HepG2 (cell line): ENCODE data around the gene TNP2. TPM values are rescaled to one million over a fixed set of nuclear protein-coding genes. Genes with fewer than 3 reads are reported as not detected.

Experiments
- AGO1 ChIP-seq: fragments of 200-400 bp; formaldehyde crosslinking; IDR thresholded peaks from 2 replicates; pipeline ENCODE4 v1.6.1; 2017; ENCODE audit warnings: mild to moderate bottlenecking, low read depth, low read length, moderate library complexity; ENCODE audit not compliant: poor library complexity, severe bottlenecking
- ATF7 ChIP-seq, 2 experiments: fragments of 450-650 bp in 1 of 2; sonication (generic) in 1 of 2; formaldehyde crosslinking in 1 of 2; IDR thresholded peaks; 2 replicates each; pipeline versions ENCODE4 v1.4.0 to v1.6.1; 2016 to 2020; ENCODE audit warnings: antibody characterized with exemption in 1 of 2, mild to moderate bottlenecking in 1 of 2, missing genetic modification reagents in 1 of 2
- BHLHE40 ChIP-seq: IDR thresholded peaks from 2 replicates; pipeline ENCODE4 v1.6.1; 2011; ENCODE audit warnings: low read length, improper control_type of control experiment
- CREB1 ChIP-seq, 2 experiments: fragments of 450-650 bp in 1 of 2; IDR thresholded peaks; 2 replicates each; pipeline ENCODE4 v1.6.1; 2016 to 2017; ENCODE audit warnings: control low read depth in 1 of 2, mild to moderate bottlenecking in 1 of 2, missing compliant biosample characterization in 1 of 2, missing genetic modification characterization in 1 of 2
- MEIS1 ChIP-seq: sonication (generic); formaldehyde crosslinking; IDR thresholded peaks from 2 replicates; pipeline ENCODE4 v1.9.0; 2021; ENCODE audit warnings: mild to moderate bottlenecking, missing genetic modification reagents, moderate library complexity, borderline replicate concordance
- MIER2 ChIP-seq: IDR thresholded peaks from 2 replicates; pipeline ENCODE4 v1.6.1; 2016; ENCODE audit warnings: missing biosample characterization, missing genetic modification reagents
- NFIB ChIP-seq: sonication (generic); formaldehyde crosslinking; IDR thresholded peaks from 2 replicates; pipeline ENCODE4 v1.9.0; 2021; ENCODE audit warnings: missing genetic modification reagents, mild to moderate bottlenecking, borderline replicate concordance
- NRL ChIP-seq: sonication (generic); formaldehyde crosslinking; IDR thresholded peaks from 2 replicates; pipeline ENCODE4 v1.5.0; 2020; ENCODE audit warnings: missing genetic modification reagents, mild to moderate bottlenecking, moderate library complexity, borderline replicate concordance
- PCBP1 ChIP-seq: fragments of 200-400 bp; formaldehyde crosslinking; IDR thresholded peaks from 2 replicates; pipeline ENCODE4 v1.6.1; 2017; ENCODE audit warnings: mild to moderate bottlenecking, low read depth, low read length, borderline replicate concordance
- RELA ChIP-seq: sonication (generic); formaldehyde crosslinking; IDR thresholded peaks from 2 replicates; pipeline ENCODE4 v1.4.0; 2020; ENCODE audit warnings: missing genetic modification reagents
- SETDB1 ChIP-seq: sonication (generic); formaldehyde crosslinking; IDR thresholded peaks from 2 replicates; pipeline ENCODE4 v1.5.1; 2020; ENCODE audit warnings: missing genetic modification reagents, mild to moderate bottlenecking, borderline replicate concordance
- SP5 ChIP-seq: IDR thresholded peaks from 2 replicates; pipeline ENCODE4 v1.6.1; 2016; ENCODE audit warnings: low read depth, borderline replicate concordance
- SRSF4 ChIP-seq: fragments of 200-400 bp; formaldehyde crosslinking; IDR thresholded peaks from one replicate; pipeline ENCODE4 v1.6.1; 2018; ENCODE audit warnings: mild to moderate bottlenecking, low read depth, low read length, moderate library complexity; ENCODE audit not compliant: poor library complexity, severe bottlenecking
- ZFP37 ChIP-seq: sonication (generic); formaldehyde crosslinking; IDR thresholded peaks from 2 replicates; pipeline ENCODE4 v1.4.0; 2020; ENCODE audit warnings: missing genetic modification reagents, borderline replicate concordance
- ZNF124 ChIP-seq: sonication (generic); formaldehyde crosslinking; IDR thresholded peaks from 2 replicates; pipeline ENCODE4 v1.4.0; 2020; ENCODE audit warnings: missing genetic modification reagents
- ZNF274 ChIP-seq: sonication (generic); formaldehyde crosslinking; IDR thresholded peaks from 2 replicates; pipeline ENCODE4 v1.5.1; 2020; ENCODE audit warnings: mild to moderate bottlenecking, missing genetic modification reagents
- ZNF431 ChIP-seq: sonication (generic); formaldehyde crosslinking; IDR thresholded peaks from 2 replicates; pipeline ENCODE4 v1.9.0; 2022; ENCODE audit warnings: missing genetic modification reagents, low read depth, mild to moderate bottlenecking, borderline replicate concordance
- ZNF749 ChIP-seq: sonication (generic); formaldehyde crosslinking; IDR thresholded peaks from 2 replicates; pipeline ENCODE4 v1.8.0; 2022; ENCODE audit warnings: mild to moderate bottlenecking, missing genetic modification reagents, moderate library complexity, borderline replicate concordance
- ZNF766 ChIP-seq: sonication (generic); formaldehyde crosslinking; IDR thresholded peaks from 2 replicates; pipeline ENCODE4 v1.5.0; 2020; ENCODE audit warnings: missing genetic modification reagents, borderline replicate concordance
- ZSCAN21 ChIP-seq: sonication (generic); formaldehyde crosslinking; IDR thresholded peaks from 2 replicates; pipeline ENCODE4 v1.8.0; 2022; ENCODE audit warnings: mild to moderate bottlenecking, missing genetic modification reagents, moderate library complexity, borderline replicate concordance
- polyA plus RNA-seq, 8 experiments: library from polyadenylated mRNA; depleted of rRNA in 3 of 8; stranded (reverse) in 7 of 8; unstranded in 1 of 8; fragments of >200 nt; fragmentation: Illumina TruSeq in 4 of 8; extraction: Trizol in 4 of 8; gene quantifications; 2 replicates each; pipeline versions ENCODE4 v1.2.1 to v1.2.3, GENCODE V29; 2011 to 2016; ENCODE audit warnings: low read depth in 4 of 8, missing spikeins in 1 of 8, mixed read lengths in 1 of 8; ENCODE audit not compliant: insufficient read depth in 1 of 8
- total RNA-seq, 5 experiments: library from RNA; depleted of rRNA; stranded (reverse); fragments of >200 nt; fragmentation: Illumina TruSeq; extraction: Trizol; gene quantifications; 2 replicates each; pipeline ENCODE4 v1.2.3, GENCODE V29; 2016; ENCODE audit warnings: low read depth in 1 of 5
- TF ChIP-seq, protein P1 (sequence below): fragments of 450-650 bp; IDR thresholded peaks from 2 replicates; pipeline ENCODE4 v1.6.1; 2016
- TF ChIP-seq, protein P2 (sequence below): sonication (generic); formaldehyde crosslinking; IDR thresholded peaks from 2 replicates; pipeline ENCODE4 v1.5.0; 2020; ENCODE audit warnings: mild to moderate bottlenecking, missing genetic modification reagents, moderate library complexity
- TF ChIP-seq, protein P3 (sequence below): sonication (generic); formaldehyde crosslinking; IDR thresholded peaks from 2 replicates; pipeline ENCODE4 v1.8.1; 2023; ENCODE audit warnings: mild to moderate bottlenecking, missing genetic modification reagents, borderline replicate concordance
- TF ChIP-seq, protein P4 (sequence below): sonication (generic); formaldehyde crosslinking; IDR thresholded peaks from 2 replicates; pipeline ENCODE4 v1.4.0; 2020; ENCODE audit warnings: missing genetic modification reagents, borderline replicate concordance

TNP2 gene
- total and polyA plus RNA-seq, 2 of the 13 experiments (the other 11 are each of a cell fraction or from before 2014, with no cell fraction given): not detected

- TF ChIP-seq ZSCAN21 (CRISPR knock-in tag) (no peak; the same call in 1 of the 2 replicates), MEIS1 (no peak), PCBP1 (0 out of 2 replicates have a peak, but pooled peaks have one; percentile 20), SRSF4 (no peak), SP5 (CRISPR knock-in tag) (no peak), ZNF431 (no peak), NRL (CRISPR knock-in tag) (0 out of 2 replicates have a peak, but pooled peaks have one; percentile 3), AGO1 (peak; percentile 39), ZNF749 (CRISPR knock-in tag) (no peak), ATF7 (IDR thresholded peaks at IDR 0.05) (peak; percentile 91), ATF7 (CRISPR knock-in tag; IDR thresholded peaks at IDR 0.05) (no peak), CREB1 (IDR thresholded peaks at IDR 0.05) (peak; percentile 92), CREB1 (CRISPR knock-in tag; IDR thresholded peaks at IDR 0.05) (no peak), SETDB1 (peak; percentile 79; the same call in 1 of the 2 replicates), ZNF124 (CRISPR knock-in tag) (no peak), RELA (CRISPR knock-in tag) (no peak), ZNF766 (CRISPR knock-in tag) (no peak), ZFP37 (CRISPR knock-in tag) (no peak), BHLHE40 (no peak), NFIB (CRISPR knock-in tag) (no peak), ZNF274 (CRISPR knock-in tag) (0 out of 2 replicates have a peak, but pooled peaks have one; percentile 25), MIER2 (CRISPR knock-in tag) (no peak)
- TF ChIP-seq, protein P1, sequence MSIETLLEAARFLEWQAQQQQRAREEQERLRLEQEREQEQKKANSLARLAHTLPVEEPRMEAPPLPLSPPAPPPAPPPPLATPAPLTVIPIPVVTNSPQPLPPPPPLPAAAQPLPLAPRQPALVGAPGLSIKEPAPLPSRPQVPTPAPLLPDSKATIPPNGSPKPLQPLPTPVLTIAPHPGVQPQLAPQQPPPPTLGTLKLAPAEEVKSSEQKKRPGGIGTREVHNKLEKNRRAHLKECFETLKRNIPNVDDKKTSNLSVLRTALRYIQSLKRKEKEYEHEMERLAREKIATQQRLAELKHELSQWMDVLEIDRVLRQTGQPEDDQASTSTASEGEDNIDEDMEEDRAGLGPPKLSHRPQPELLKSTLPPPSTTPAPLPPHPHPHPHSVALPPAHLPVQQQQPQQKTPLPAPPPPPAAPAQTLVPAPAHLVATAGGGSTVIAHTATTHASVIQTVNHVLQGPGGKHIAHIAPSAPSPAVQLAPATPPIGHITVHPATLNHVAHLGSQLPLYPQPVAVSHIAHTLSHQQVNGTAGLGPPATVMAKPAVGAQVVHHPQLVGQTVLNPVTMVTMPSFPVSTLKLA: no peak
- TF ChIP-seq, protein P2, sequence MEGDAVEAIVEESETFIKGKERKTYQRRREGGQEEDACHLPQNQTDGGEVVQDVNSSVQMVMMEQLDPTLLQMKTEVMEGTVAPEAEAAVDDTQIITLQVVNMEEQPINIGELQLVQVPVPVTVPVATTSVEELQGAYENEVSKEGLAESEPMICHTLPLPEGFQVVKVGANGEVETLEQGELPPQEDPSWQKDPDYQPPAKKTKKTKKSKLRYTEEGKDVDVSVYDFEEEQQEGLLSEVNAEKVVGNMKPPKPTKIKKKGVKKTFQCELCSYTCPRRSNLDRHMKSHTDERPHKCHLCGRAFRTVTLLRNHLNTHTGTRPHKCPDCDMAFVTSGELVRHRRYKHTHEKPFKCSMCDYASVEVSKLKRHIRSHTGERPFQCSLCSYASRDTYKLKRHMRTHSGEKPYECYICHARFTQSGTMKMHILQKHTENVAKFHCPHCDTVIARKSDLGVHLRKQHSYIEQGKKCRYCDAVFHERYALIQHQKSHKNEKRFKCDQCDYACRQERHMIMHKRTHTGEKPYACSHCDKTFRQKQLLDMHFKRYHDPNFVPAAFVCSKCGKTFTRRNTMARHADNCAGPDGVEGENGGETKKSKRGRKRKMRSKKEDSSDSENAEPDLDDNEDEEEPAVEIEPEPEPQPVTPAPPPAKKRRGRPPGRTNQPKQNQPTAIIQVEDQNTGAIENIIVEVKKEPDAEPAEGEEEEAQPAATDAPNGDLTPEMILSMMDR (CRISPR knock-in tag): no peak
- TF ChIP-seq, protein P3, sequence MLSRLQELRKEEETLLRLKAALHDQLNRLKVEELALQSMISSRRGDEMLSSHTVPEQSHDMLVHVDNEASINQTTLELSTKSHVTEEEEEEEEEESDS (CRISPR knock-in tag): no peak
- TF ChIP-seq, protein P4, sequence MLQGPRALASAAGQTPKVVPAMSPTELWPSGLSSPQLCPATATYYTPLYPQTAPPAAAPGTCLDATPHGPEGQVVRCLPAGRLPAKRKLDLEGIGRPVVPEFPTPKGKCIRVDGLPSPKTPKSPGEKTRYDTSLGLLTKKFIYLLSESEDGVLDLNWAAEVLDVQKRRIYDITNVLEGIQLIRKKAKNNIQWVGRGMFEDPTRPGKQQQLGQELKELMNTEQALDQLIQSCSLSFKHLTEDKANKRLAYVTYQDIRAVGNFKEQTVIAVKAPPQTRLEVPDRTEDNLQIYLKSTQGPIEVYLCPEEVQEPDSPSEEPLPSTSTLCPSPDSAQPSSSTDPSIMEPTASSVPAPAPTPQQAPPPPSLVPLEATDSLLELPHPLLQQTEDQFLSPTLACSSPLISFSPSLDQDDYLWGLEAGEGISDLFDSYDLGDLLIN (CRISPR knock-in tag): no peak
Measured at GRCh38 chr16:11249233-11250061, 19.7 kb downstream of the TNP2 start (continued).
